Measurements from ENCODE around the gene CELSR1. TPM values are rescaled to one million over a fixed set of nuclear protein-coding genes. Genes with fewer than 3 reads are reported as not detected.

The CELSR1 gene
- total RNA-seq = 1 to 10 TPM; 1.0 to 1.1 TPM
- 2.4 TPM for polyA plus RNA-seq (2013, experiment 1 of 2)
- polyA plus RNA-seq (2013, experiment 2 of 2) = 0.80 TPM
- total RNA-seq = 0.34 to 11.6 (median 2.8) reads per million in 172 experiments

DNA sequence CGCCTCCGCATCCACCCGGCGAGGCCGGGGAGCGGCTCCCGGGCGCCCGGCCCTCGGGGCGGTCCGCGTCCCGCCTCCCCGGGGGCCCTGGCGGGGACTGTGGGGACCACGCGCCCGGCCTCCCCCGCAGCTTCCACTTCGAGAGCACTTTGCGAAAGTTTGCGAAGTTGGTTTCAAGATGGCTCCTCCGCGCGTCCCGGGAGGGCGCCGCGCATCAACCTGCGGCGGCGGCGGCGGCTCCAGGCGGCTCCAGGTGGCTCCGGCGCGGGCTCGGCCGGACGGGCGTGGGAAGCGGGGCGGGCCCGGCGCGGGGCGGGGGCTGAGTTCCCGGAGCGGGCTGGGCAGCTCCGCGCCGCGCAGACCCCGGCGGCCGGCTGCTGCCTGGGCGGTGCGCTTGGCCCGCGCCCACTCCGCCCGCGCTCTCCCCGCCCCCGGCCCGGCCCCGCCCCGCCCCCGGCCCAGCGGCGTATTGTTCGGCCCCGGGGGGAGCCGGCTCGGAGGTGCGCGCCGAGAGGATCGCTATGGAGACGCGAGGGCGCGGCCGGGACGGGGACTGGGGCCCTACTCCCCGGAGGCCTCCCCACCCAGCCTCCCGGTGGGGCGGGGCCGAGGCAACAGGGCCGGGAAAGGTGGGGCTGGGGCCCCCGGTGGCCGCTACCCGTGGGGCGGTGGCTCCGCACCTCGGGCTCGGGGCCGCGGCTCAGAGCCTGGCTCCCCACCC is at the start of gene CELSR1:
TSS of gene CELSR1 (minus strand) at position 396 of the 721 bp plus-strand sequence. CDS start 450 bp downstream, outside the sequence.
- no peaks in the 10 kb centered on the region for H3K4me1 Mint-ChIP-seq (ENCODE audit: low read depth)
- H3K36me3 Mint-ChIP-seq (ENCODE audit: low read depth) = no peaks in the 10 kb centered on the region
- peaks cover 7% of the 10 kb centered on the region for H3K4me1 ChIP-seq (ENCODE audit: insufficient read depth, low read length)
- no peaks in the 10 kb centered on the region for H3K36me3 ChIP-seq (ENCODE audit: insufficient read depth, low read length)
- H3K4me3 ChIP-seq (ENCODE audit: low read length) = peak within 1 kb of the TSS; percentile 16
- DNase-seq (peak in 1 of 14 experiments; percentile 35), ATAC-seq (ENCODE audit: poor library complexity) (no peak)
- POLR2A ChIA-PET = no interaction called here
- no peak for TF ChIP-seq CTCF (IDR thresholded peaks at IDR 0.05)
- H3K4me3 Mint-ChIP-seq = peak within 1 kb of the TSS; percentile 20
- no peak within 1 kb of the TSS for H3K27ac ChIP-seq (ENCODE audit: low read depth in 1 of 2, low read length in 2 of 2)
- CTCF ChIA-PET = interaction anchor here (1.0 kb wide), 1 partner anchor 421 kb away, joined by 4 read pairs; no protein-coding TSS in a partner anchor
- peaks cover 0 to 19% of the 10 kb centered on the region in 2 experiments for H3K9me3 ChIP-seq (ENCODE audit: control insufficient read depth in 1 of 2, insufficient read depth in 1 of 2, low read length in 2 of 2)
- intact Hi-C loops (cut with DNase I, micrococcal nuclease) = no loop called here
- peaks cover 32 to 38% of the 10 kb centered on the region in 2 experiments for H3K27me3 ChIP-seq (ENCODE audit: control insufficient read depth in 1 of 2, insufficient read depth in 2 of 2, low read length in 2 of 2)
- no peak within 1 kb of the TSS for H3K27ac Mint-ChIP-seq
- peaks cover 42% of the 10 kb centered on the region for H3K27me3 Mint-ChIP-seq
- no peaks in the 10 kb centered on the region for H3K9me3 Mint-ChIP-seq

DNA sequence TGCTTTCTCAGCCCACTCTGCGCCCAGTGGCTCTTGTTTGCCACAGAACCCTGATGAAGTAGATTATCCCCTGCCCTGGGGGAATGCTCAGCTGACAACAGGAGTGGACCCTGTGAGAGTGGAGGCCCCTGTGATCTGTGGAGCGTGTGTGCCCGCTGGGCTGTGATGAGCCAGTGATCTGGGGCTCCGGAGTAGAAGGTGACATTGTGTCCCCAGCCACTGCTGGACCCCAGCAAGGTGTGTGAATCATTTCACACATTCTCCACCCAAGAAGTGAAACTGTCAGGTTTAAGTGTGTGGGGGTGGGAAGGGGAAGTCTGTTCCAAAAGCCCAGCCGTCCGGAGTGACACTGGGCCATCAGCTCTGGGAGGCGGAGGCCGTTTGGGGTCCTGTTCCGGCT is 49.6 kb upstream of the CELSR1 start:
- Mint-ChIP-seq H3K4me3 (no peak overlapping the region), H3K4me1 (ENCODE audit: low read depth) (peaks cover 12% of the 10 kb centered on the region), H3K36me3 (ENCODE audit: low read depth) (no peaks in the 10 kb centered on the region), H3K9me3 (no peaks in the 10 kb centered on the region), H3K27me3 (no peaks in the 10 kb centered on the region), H3K27ac (peak overlapping the region; percentile 53)
- H3K27me3 ChIP-seq (ENCODE audit: control insufficient read depth in 1 of 2, insufficient read depth in 2 of 2, low read length in 2 of 2) = no peaks in the 10 kb centered on the region
- POLR2A ChIA-PET = no interaction called here
- H3K4me1 ChIP-seq (ENCODE audit: insufficient read depth, low read length) = peaks cover 27% of the 10 kb centered on the region
- no peaks in the 10 kb centered on the region for H3K36me3 ChIP-seq (ENCODE audit: insufficient read depth, low read length)
- ATAC-seq (ENCODE audit: poor library complexity) (no peak), DNase-seq (peak in 2 of 14 experiments; percentile 8 to 27)
- CTCF ChIA-PET = no interaction called here
- H3K27ac ChIP-seq (ENCODE audit: low read depth in 1 of 2, low read length in 2 of 2) = no peak overlapping the region
- H3K4me3 ChIP-seq (ENCODE audit: low read length) = no peak overlapping the region
- no peak for TF ChIP-seq CTCF (IDR thresholded peaks at IDR 0.05)
- intact Hi-C loops (cut with DNase I, micrococcal nuclease) = no loop called here
- H3K9me3 ChIP-seq (ENCODE audit: control insufficient read depth in 1 of 2, insufficient read depth in 1 of 2, low read length in 2 of 2) = no peaks in the 10 kb centered on the region

GRCh38 chr22:46586531-46587011 is 49.2 kb upstream of the CELSR1 start:
- H3K4me3 Mint-ChIP-seq = no peak overlapping the region
- Histone ChIP-seq H3K27ac (ENCODE audit: low read depth in 1 of 2, low read length in 2 of 2) (no peak overlapping the region), H3K36me3 (ENCODE audit: insufficient read depth, low read length) (no peaks in the 10 kb centered on the region), H3K4me3 (ENCODE audit: low read length) (no peak overlapping the region), H3K27me3 (ENCODE audit: control insufficient read depth in 1 of 2, insufficient read depth in 2 of 2, low read length in 2 of 2) (no peaks in the 10 kb centered on the region), H3K4me1 (ENCODE audit: insufficient read depth, low read length) (peaks cover 29% of the 10 kb centered on the region), H3K9me3 (ENCODE audit: control insufficient read depth in 1 of 2, insufficient read depth in 1 of 2, low read length in 2 of 2) (no peaks in the 10 kb centered on the region)
- H3K27ac Mint-ChIP-seq = no peak overlapping the region
- no peaks in the 10 kb centered on the region for H3K27me3 Mint-ChIP-seq
- DNase-seq = no peak
- H3K4me1 Mint-ChIP-seq (ENCODE audit: low read depth) = peaks cover 12% of the 10 kb centered on the region
- CTCF ChIA-PET = no interaction called here
- intact Hi-C loops (cut with DNase I, micrococcal nuclease) = no loop called here
- no peaks in the 10 kb centered on the region for H3K9me3 Mint-ChIP-seq
- no peaks in the 10 kb centered on the region for H3K36me3 Mint-ChIP-seq (ENCODE audit: low read depth)
- no peak for TF ChIP-seq CTCF (IDR thresholded peaks at IDR 0.05)
- ATAC-seq (ENCODE audit: poor library complexity) = no peak
- POLR2A ChIA-PET = no interaction called here

Measured in CD4-positive, alpha-beta T cell (primary cell).